IMR-90 (cell line): Measurements from ENCODE around the gene VGF.

Experiments used
- CEBPB ChIP-seq: IDR thresholded peaks from 2 replicates; pipeline ENCODE4 v1.6.1; 2012; ENCODE audit warnings: low read depth, low read length, improper control_type of control experiment
- CTCF ChIP-seq: conservative IDR thresholded peaks from 2 replicates; pipeline ENCODE4 v1.5.1; 2012; ENCODE audit warnings: mild to moderate bottlenecking, low read depth, low read length, improper control_type of control experiment
- MAFK ChIP-seq: IDR thresholded peaks from 2 replicates; pipeline ENCODE4 v1.6.1; 2012; ENCODE audit warnings: low read depth, low read length, improper control_type of control experiment
- MXI1 ChIP-seq: IDR thresholded peaks from 2 replicates; pipeline ENCODE4 v1.6.1; 2012; ENCODE audit warnings: low read depth, mild to moderate bottlenecking, low read length, moderate library complexity, borderline replicate concordance
- POLR2A ChIP-seq: IDR thresholded peaks from 2 replicates; pipeline ENCODE4 v1.6.1; 2012; ENCODE audit warnings: mild to moderate bottlenecking, low read depth, low read length

- TF ChIP-seq MXI1: peak; percentile 96
- no peak for TF ChIP-seq CTCF
- no peak for TF ChIP-seq CEBPB
- TF ChIP-seq POLR2A: no peak
- TF ChIP-seq MAFK: no peak
These were observed at the start of gene VGF for GRCh38 chr7:101165075-101165957.
